ENCODE results near the gene RSF1.

DNA sequence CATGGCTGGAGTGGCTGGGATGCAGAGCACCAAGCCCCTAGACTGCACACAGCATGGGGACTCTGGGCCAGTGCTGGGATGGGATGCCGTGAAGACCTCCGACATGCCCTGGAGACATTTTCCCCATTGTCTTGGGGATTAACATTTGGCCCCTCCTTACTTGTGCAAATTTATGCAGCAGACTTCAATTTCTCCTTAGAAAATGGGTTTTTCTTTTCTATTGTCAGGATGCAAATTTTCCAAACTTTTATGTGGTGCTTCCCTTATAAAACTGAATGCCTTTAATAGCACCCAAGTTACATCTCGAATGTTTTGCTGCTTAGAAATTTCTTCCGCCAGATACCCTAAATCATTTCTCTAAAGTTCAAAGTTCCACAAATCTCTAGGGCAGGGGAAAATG, 29.2 kb downstream of the RSF1 start:
- TF ChIP-seq CTCF (IDR thresholded peaks at IDR 0.05), result no peak
- TF ChIP-seq POLR2A (IDR thresholded peaks at IDR 0.05), result no peak
